HepG2 (cell line): ENCODE results near the gene EOLA2. TPM values are rescaled to one million over a fixed set of nuclear protein-coding genes. Genes with fewer than 3 reads are reported as not detected.

Experiments used
- ATAC-seq: fragments of 200-7000 bp; cut with Tn5 transposase; 3 replicates; pipeline ENCODE4 v1.9.1; 2020; ENCODE audit warnings: mild to moderate bottlenecking, moderate library complexity
- BruUV-seq: library from RNA; stranded (reverse); fragments of 400-500 nt; replicated peaks from 2 replicates; lab custom pipeline; 2021; lab: Mats Ljungman, UMichigan
- CTCF ChIA-PET: fragments of 300-600 bp; formaldehyde crosslinking; extraction: SDS; loops from one replicate; lab custom pipeline; 2021; ENCODE audit warnings: low total read pairs, inconsistent platforms, low intra/inter-chr PET ratio; lab: Yijun Ruan, JAX
- POLR2A ChIA-PET: fragments of 350-600 bp; sonication (Branson Sonifier 250); formaldehyde crosslinking; loops from one replicate; lab custom pipeline; 2020; ENCODE audit warnings: antibody characterized with exemption, inconsistent platforms; lab: Yijun Ruan, JAX
- DNase-seq: peaks from one replicate; pipeline ENCODE4 v3.0.0-alpha.2; 2015; ENCODE audit warnings: low spot score
- FAIRE-seq: peaks from 3 replicates; lab custom pipeline; 2011; peaks lifted over from hg19 to GRCh38; lab: Jason Lieb, UNC
- H2AFZ ChIP-seq: one replicate; pipeline ENCODE4 v1.6.1; 2011; ENCODE audit warnings: low read length, inconsistent platforms
- H3K27ac ChIP-seq: fragments of 300-600 bp; 3 replicates; pipeline ENCODE4 v1.8.0; 2011; ENCODE audit warnings: mixed run types, mild to moderate bottlenecking, mixed read lengths, low read length, inconsistent platforms; ENCODE audit not compliant: insufficient read depth; ENCODE audit errors: extremely low read length
- H3K27me3 ChIP-seq, 2 experiments: fragments of 200-600 bp in 1 of 2; 2 replicates in 1 of 2; 3 replicates in 1 of 2; pipeline versions ENCODE4 v1.6.0 to v1.8.0; 2011; ENCODE audit warnings: low read length in 2 of 2, mild to moderate bottlenecking in 2 of 2, moderate library complexity in 2 of 2, inconsistent platforms in 1 of 2; ENCODE audit not compliant: insufficient read depth in 2 of 2, control insufficient read depth in 1 of 2
- H3K36me3 ChIP-seq, 2 experiments: fragments of 200-600 bp in 1 of 2; replicated peaks in 1 of 2; 2 replicates in 1 of 2; 3 replicates in 1 of 2; pipeline versions ENCODE4 v1.5.1 to v1.8.0; 2011; ENCODE audit warnings: low read length in 2 of 2, inconsistent platforms in 1 of 2; ENCODE audit not compliant: insufficient read depth in 2 of 2, control insufficient read depth in 1 of 2
- H3K4me1 ChIP-seq: 2 replicates; pipeline ENCODE4 v1.5.1; 2012; ENCODE audit warnings: low read length, inconsistent platforms; ENCODE audit not compliant: insufficient read depth
- H3K4me2 ChIP-seq: 2 replicates; pipeline ENCODE4 v1.6.0; 2011; ENCODE audit warnings: low read depth, low read length, inconsistent platforms
- H3K4me3 ChIP-seq, 3 experiments: fragments of 200-600 bp in 1 of 3; sonication (generic), shearing (Covaris generic) in 1 of 3; replicated peaks in 1 of 3; 2 replicates each; pipeline ENCODE4 v1.5.1; 2011 to 2016; ENCODE audit warnings: low read length in 3 of 3, inconsistent platforms in 2 of 3, low read depth in 2 of 3, mild to moderate bottlenecking in 2 of 3, control low read depth in 1 of 3, mixed read lengths in 1 of 3; ENCODE audit not compliant: insufficient read depth in 1 of 3
- H3K79me2 ChIP-seq: one replicate; pipeline ENCODE4 v1.6.1; 2011; ENCODE audit warnings: low read length, inconsistent platforms; ENCODE audit not compliant: insufficient read depth
- H3K9ac ChIP-seq: 2 replicates; pipeline ENCODE4 v1.6.0; 2011; ENCODE audit warnings: mild to moderate bottlenecking, low read depth, low read length, inconsistent platforms; ENCODE audit not compliant: insufficient read depth
- H3K9me3 ChIP-seq: 2 replicates; pipeline ENCODE4 v1.5.1; 2012; ENCODE audit warnings: mild to moderate bottlenecking, low read length
- H4K20me1 ChIP-seq: 2 replicates; pipeline ENCODE4 v1.6.0; 2011; ENCODE audit warnings: inconsistent platforms, mild to moderate bottlenecking, low read length, moderate library complexity; ENCODE audit not compliant: insufficient read depth
- SMC3 ChIP-seq: IDR thresholded peaks from 2 replicates; pipeline ENCODE4 v1.6.1; 2011; ENCODE audit warnings: low read length, improper control_type of control experiment
- STAG1 ChIP-seq: sonication (generic); formaldehyde crosslinking; IDR thresholded peaks from 2 replicates; pipeline ENCODE4 v1.4.0; 2020; ENCODE audit warnings: missing genetic modification reagents
- TBL1XR1 ChIP-seq: fragments of 150-350 bp; IDR thresholded peaks from 2 replicates; pipeline ENCODE4 v1.6.1; 2014; ENCODE audit warnings: borderline replicate concordance, low read length; ENCODE audit not compliant: partially characterized antibody
- ZFP36L1 ChIP-seq: sonication (generic); formaldehyde crosslinking; IDR thresholded peaks from 2 replicates; pipeline ENCODE4 v1.8.0; 2022; ENCODE audit warnings: mild to moderate bottlenecking, missing genetic modification reagents, moderate library complexity
- WGBS: methylation state at CpG from one replicate; pipeline ENCODE4 v1.1.6; 2017; ENCODE audit warnings: low lambda C conversion rate; 5-methylcytosine and 5-hydroxymethylcytosine counted together
- in situ Hi-C: cut with HindIII; loops from 2 replicates; pipeline ENCODE4 v1.10.0; 2017; ENCODE audit warnings: low pct_unique_long_range_greater_than_20kb; ENCODE audit not compliant: extremely low pct_ligation_motif_present
- intact Hi-C: fragments of 100-400 bp; cut with micrococcal nuclease; formaldehyde crosslinking; loops from one replicate; pipeline ENCODE4 v1.10.0; 2022; ENCODE audit not compliant: unreplicated experiment
- polyA plus RNA-seq, 8 experiments: library from polyadenylated mRNA; depleted of rRNA in 3 of 8; stranded (reverse) in 7 of 8; unstranded in 1 of 8; fragments of >200 nt; fragmentation: Illumina TruSeq in 4 of 8; extraction: Trizol in 4 of 8; gene quantifications; 2 replicates each; pipeline versions ENCODE4 v1.2.1 to v1.2.3, GENCODE V29; 2011 to 2016; ENCODE audit warnings: low read depth in 4 of 8, missing spikeins in 1 of 8, mixed read lengths in 1 of 8; ENCODE audit not compliant: insufficient read depth in 1 of 8
- total RNA-seq, 5 experiments: library from RNA; depleted of rRNA; stranded (reverse); fragments of >200 nt; fragmentation: Illumina TruSeq; extraction: Trizol; gene quantifications; 2 replicates each; pipeline ENCODE4 v1.2.3, GENCODE V29; 2016; ENCODE audit warnings: low read depth in 1 of 5
- TF ChIP-seq, protein P1 (sequence below): IDR thresholded peaks from 2 replicates; pipeline ENCODE4 v1.6.1; 2018; ENCODE audit warnings: missing genetic modification reagents, mild to moderate bottlenecking, missing compliant biosample characterization
- TF ChIP-seq, protein P2 (sequence below): sonication (generic); formaldehyde crosslinking; IDR thresholded peaks from 2 replicates; pipeline ENCODE4 v1.5.0; 2020; ENCODE audit warnings: mild to moderate bottlenecking, missing genetic modification reagents, moderate library complexity

EOLA2 gene
- total and polyA plus RNA-seq, 2 of the 13 experiments (the other 11 are each of a cell fraction or from before 2014, with no cell fraction given) = 20.4 to 22.0 TPM

DNA sequence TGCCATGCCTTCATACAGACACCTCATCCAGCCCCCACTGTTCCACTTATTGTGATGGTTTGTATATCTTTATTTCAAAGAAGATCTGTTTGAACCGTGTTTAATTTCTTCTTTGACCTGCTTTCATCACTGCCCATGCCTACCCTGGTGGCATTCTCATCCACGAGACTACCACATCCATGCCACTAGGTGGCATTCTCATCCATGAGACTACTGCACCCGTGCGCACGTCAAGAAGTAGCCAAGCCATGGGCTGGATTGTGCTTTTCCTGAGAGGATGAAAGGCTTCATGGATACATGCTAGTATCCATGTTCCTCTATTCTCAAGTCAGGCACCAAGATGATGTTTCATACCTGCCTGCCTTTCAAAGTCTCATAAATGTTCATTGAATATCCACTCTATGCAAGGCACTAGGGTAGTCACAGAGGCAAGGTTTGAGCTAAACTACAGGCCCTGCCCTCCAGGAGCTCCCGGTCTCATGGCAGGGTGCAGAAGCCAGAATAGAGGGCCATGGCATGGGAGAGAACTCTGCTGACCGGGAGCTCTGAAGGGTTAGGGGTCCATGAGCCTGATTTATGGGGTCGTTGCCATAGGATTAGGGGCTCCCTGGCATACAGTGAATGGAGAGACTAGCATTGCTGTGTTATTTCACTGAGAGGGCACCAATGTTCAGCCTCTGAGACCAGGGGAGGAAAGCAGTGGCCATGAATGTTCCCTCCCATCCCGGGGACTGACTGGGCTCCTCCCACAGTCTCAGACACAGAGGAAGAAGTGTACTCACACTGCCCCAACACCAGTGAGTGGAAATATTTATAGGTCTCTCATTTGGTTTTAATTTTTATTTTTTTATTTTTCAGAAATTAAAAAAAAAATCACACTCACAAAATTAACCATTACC lies 24.8 kb upstream of the EOLA2 start:
- H3K4me2 ChIP-seq = no peak overlapping the region
- no TSS peak for BruUV-seq
- no peak overlapping the region for H3K27ac ChIP-seq
- CTCF ChIA-PET = interaction anchor here (0.8 kb wide), 1 partner anchor 523 kb away, joined by 4 read pairs; no protein-coding TSS in a partner anchor
- H3K9ac ChIP-seq = no peak overlapping the region
- no peaks in the 10 kb centered on the region for H3K79me2 ChIP-seq
- H4K20me1 ChIP-seq = no peaks in the 10 kb centered on the region
- H3K9me3 ChIP-seq = no peaks in the 10 kb centered on the region
- H3K4me3 ChIP-seq = no peak overlapping the region
- H3K36me3 ChIP-seq = no peaks in the 10 kb centered on the region; a peak in 1 of 5 replicates
- H2AFZ ChIP-seq = no peak overlapping the region
- H3K27me3 ChIP-seq = no peaks in the 10 kb centered on the region
- peak; percentile 23 for DNase-seq
- TF ChIP-seq, protein P1, sequence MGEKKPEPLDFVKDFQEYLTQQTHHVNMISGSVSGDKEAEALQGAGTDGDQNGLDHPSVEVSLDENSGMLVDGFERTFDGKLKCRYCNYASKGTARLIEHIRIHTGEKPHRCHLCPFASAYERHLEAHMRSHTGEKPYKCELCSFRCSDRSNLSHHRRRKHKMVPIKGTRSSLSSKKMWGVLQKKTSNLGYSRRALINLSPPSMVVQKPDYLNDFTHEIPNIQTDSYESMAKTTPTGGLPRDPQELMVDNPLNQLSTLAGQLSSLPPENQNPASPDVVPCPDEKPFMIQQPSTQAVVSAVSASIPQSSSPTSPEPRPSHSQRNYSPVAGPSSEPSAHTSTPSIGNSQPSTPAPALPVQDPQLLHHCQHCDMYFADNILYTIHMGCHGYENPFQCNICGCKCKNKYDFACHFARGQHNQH (CRISPR knock-in tag) = no peak
- TF ChIP-seq STAG1 (CRISPR knock-in tag) = peak; percentile 86
- TF ChIP-seq, protein P2, sequence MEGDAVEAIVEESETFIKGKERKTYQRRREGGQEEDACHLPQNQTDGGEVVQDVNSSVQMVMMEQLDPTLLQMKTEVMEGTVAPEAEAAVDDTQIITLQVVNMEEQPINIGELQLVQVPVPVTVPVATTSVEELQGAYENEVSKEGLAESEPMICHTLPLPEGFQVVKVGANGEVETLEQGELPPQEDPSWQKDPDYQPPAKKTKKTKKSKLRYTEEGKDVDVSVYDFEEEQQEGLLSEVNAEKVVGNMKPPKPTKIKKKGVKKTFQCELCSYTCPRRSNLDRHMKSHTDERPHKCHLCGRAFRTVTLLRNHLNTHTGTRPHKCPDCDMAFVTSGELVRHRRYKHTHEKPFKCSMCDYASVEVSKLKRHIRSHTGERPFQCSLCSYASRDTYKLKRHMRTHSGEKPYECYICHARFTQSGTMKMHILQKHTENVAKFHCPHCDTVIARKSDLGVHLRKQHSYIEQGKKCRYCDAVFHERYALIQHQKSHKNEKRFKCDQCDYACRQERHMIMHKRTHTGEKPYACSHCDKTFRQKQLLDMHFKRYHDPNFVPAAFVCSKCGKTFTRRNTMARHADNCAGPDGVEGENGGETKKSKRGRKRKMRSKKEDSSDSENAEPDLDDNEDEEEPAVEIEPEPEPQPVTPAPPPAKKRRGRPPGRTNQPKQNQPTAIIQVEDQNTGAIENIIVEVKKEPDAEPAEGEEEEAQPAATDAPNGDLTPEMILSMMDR = peak; percentile 82
- TF ChIP-seq ZFP36L1 (CRISPR knock-in tag) = peak; percentile 77; the same call in 1 of the 2 replicates
- no peak for TF ChIP-seq TBL1XR1
- TF ChIP-seq SMC3 = peak; percentile 35
- FAIRE-seq = peak; percentile 95
- POLR2A ChIA-PET = no interaction called here
- peak; percentile 90 for ATAC-seq
- intact Hi-C loops (loop anchor here (2.0 kb wide), 2 partner anchors 88 to 522 kb away; no protein-coding TSS in a partner anchor), in situ Hi-C loops (loop anchor here (25.0 kb wide), 3 partner anchors 399 to 724 kb away; partner anchors contain the start of genes MAMLD1 and MTMR1)
- no peaks in the 10 kb centered on the region for H3K4me1 ChIP-seq
- 54% methylated on average over 6 of the region's 9 CpGs for WGBS
